Middle frontal gyrus (tissue), 1 donor: ENCODE data around the gene ZNF805.
"Not testable (repeated sequence)": the region's sequence is repeated elsewhere in the genome, so short reads cannot be mapped to it uniquely, and the experiment has no call there.

Experiments
- DNase-seq: peaks from one replicate; pipeline ENCODE4 v3.0.0-alpha.2; 2015; ENCODE audit warnings: low spot score; ENCODE audit errors: extremely low spot score

Gene ZNF805

GRCh38 chr19:57240311-57241090, at the start of gene ZNF805:
Gene ZNF805 (plus strand): TSS chr19:57240632. CDS start chr19:57240892, 260 bp downstream.
- peak; percentile 87 for DNase-seq

- DNase-seq = peak; percentile 85
Observed at GRCh38 chr19:57191141-57192076, 49.0 kb upstream of the ZNF805 start, which contains the start of gene ZNF264. Gene ZNF264 (plus strand): TSS chr19:57191500. CDS start chr19:57191914, 414 bp downstream.

GRCh38 chr19:57192077-57192420, 48.4 kb upstream of the ZNF805 start:
- DNase-seq = no peak

GRCh38 chr19:57192993-57193392, 47.4 kb upstream of the ZNF805 start:
- DNase-seq = no peak

GRCh38 chr19:57197874-57198273, 42.6 kb upstream of the ZNF805 start:
- DNase-seq = not testable (repeated sequence)

GRCh38 chr19:57202160-57202559, 38.3 kb upstream of the ZNF805 start:
- DNase-seq = no peak

- DNase-seq = peak; percentile 14
Observed at GRCh38 chr19:57210381-57210780, 30.1 kb upstream of the ZNF805 start.

- no peak for DNase-seq
Observed at GRCh38 chr19:57212109-57212508, 28.3 kb upstream of the ZNF805 start.

- no peak for DNase-seq
Observed at GRCh38 chr19:57227502-57227901, 12.9 kb upstream of the ZNF805 start.

GRCh38 chr19:57231686-57232085, 8.7 kb upstream of the ZNF805 start:
- DNase-seq = no peak

GRCh38 chr19:57233207-57233606, 7.2 kb upstream of the ZNF805 start:
- no peak for DNase-seq

- no peak for DNase-seq
Observed at GRCh38 chr19:57239982-57240310, 486 bp upstream of the ZNF805 start.

GRCh38 chr19:57241176-57241575, 744 bp downstream of the ZNF805 start:
- DNase-seq = no peak

GRCh38 chr19:57242821-57243220, 2.4 kb downstream of the ZNF805 start:
- no peak for DNase-seq

GRCh38 chr19:57244513-57244912, 4.1 kb downstream of the ZNF805 start:
- no peak for DNase-seq

- no peak for DNase-seq
Observed at GRCh38 chr19:57245066-57245465, 4.6 kb downstream of the ZNF805 start.

GRCh38 chr19:57245959-57246358, 5.5 kb downstream of the ZNF805 start:
- no peak for DNase-seq

- DNase-seq = no peak
Observed at GRCh38 chr19:57248646-57249045, 8.2 kb downstream of the ZNF805 start.

GRCh38 chr19:57249329-57249728, 8.9 kb downstream of the ZNF805 start:
- DNase-seq = no peak

GRCh38 chr19:57253767-57254166, 13.3 kb downstream of the ZNF805 start:
- DNase-seq = not testable (repeated sequence)

GRCh38 chr19:57262044-57262443, 21.6 kb downstream of the ZNF805 start:
- no peak for DNase-seq

GRCh38 chr19:57263244-57263741, 22.9 kb downstream of the ZNF805 start:
- DNase-seq = no peak
